ENCODE measurements around the gene CANT1.

DNA sequence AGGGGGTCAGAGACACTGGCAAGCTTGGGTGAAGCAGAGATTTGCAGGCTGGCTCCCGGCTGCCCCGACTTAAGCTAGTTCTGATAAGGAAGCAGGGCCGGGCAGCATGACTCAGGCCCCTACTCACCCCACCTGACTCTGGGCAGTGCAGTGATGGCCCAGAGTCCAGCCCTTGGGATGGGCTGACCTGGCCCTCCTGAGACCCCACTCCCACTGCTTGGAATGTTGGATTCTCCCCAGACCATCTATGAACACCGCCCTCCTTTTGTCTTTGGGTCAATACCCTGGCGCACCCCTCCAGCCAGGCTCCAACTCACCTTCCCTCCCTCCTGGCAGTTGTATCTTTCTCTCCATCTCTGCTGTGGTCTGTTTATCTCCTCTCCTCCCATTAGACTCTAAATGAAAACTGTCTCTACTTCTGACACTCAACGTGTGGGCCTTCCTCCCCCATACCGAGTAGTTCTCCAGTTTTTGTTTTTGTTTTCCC is 50.9 kb downstream of the CANT1 start:
- TF ChIP-seq, protein P1, sequence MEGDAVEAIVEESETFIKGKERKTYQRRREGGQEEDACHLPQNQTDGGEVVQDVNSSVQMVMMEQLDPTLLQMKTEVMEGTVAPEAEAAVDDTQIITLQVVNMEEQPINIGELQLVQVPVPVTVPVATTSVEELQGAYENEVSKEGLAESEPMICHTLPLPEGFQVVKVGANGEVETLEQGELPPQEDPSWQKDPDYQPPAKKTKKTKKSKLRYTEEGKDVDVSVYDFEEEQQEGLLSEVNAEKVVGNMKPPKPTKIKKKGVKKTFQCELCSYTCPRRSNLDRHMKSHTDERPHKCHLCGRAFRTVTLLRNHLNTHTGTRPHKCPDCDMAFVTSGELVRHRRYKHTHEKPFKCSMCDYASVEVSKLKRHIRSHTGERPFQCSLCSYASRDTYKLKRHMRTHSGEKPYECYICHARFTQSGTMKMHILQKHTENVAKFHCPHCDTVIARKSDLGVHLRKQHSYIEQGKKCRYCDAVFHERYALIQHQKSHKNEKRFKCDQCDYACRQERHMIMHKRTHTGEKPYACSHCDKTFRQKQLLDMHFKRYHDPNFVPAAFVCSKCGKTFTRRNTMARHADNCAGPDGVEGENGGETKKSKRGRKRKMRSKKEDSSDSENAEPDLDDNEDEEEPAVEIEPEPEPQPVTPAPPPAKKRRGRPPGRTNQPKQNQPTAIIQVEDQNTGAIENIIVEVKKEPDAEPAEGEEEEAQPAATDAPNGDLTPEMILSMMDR (IDR thresholded peaks at IDR 0.05 in 4 of 5, conservative IDR thresholded peaks at IDR 0.05 in 1 of 5) = no peak
- TF ChIP-seq POLR2A (IDR thresholded peaks at IDR 0.05) = no peak
